Endodermal cell (in vitro differentiated cells): ENCODE data around the gene TPM3. TPM values are rescaled to one million over a fixed set of nuclear protein-coding genes. Genes with fewer than 3 reads are reported as not detected.

ENCODE experiments used
- DNase-seq: peaks from one replicate; pipeline ENCODE4 v3.0.0-alpha.2; 2017
- H3K27ac ChIP-seq: 2 replicates; pipeline ENCODE4 v1.5.1; 2013; ENCODE audit warnings: mild to moderate bottlenecking, low read depth, low read length, moderate library complexity
- H3K27me3 ChIP-seq: 2 replicates; pipeline ENCODE4 v1.6.1; 2013; ENCODE audit warnings: mild to moderate bottlenecking, low read length, moderate library complexity; ENCODE audit not compliant: insufficient read depth, control insufficient read depth, poor library complexity, severe bottlenecking
- H3K36me3 ChIP-seq: 2 replicates; pipeline ENCODE4 v1.7.0; 2013; ENCODE audit warnings: mild to moderate bottlenecking, low read length, moderate library complexity; ENCODE audit not compliant: control insufficient read depth, insufficient read depth
- H3K4me1 ChIP-seq: one replicate; pipeline ENCODE4 v1.7.0; 2013; ENCODE audit warnings: low read length; ENCODE audit not compliant: control insufficient read depth, insufficient read depth
- H3K4me3 ChIP-seq: 2 replicates; pipeline ENCODE4 v1.5.1; 2013; ENCODE audit warnings: mild to moderate bottlenecking, low read length, moderate library complexity
- H3K9ac ChIP-seq: 2 replicates; pipeline ENCODE4 v1.6.1; 2013; ENCODE audit warnings: mild to moderate bottlenecking, low read length, moderate library complexity; ENCODE audit not compliant: poor library complexity, severe bottlenecking; ENCODE audit errors: extremely low read depth
- H3K9me3 ChIP-seq: 2 replicates; pipeline ENCODE4 v1.6.1; 2013; ENCODE audit warnings: mild to moderate bottlenecking, low read length, moderate library complexity; ENCODE audit not compliant: control insufficient read depth
- H3K27ac Mint-ChIP-seq: 2 replicates; pipeline ENCODE4 v1.8.0; 2020; ENCODE audit warnings: mixed read lengths
- H3K27me3 Mint-ChIP-seq: 2 replicates; pipeline ENCODE4 v1.8.0; 2021; ENCODE audit warnings: mild to moderate bottlenecking, mixed read lengths; ENCODE audit not compliant: insufficient read depth
- H3K36me3 Mint-ChIP-seq: 2 replicates; pipeline ENCODE4 v1.8.0; 2020; ENCODE audit warnings: low read depth, mixed read lengths
- H3K4me1 Mint-ChIP-seq: 2 replicates; pipeline ENCODE4 v1.8.0; 2020; ENCODE audit warnings: mixed read lengths
- H3K4me3 Mint-ChIP-seq: 2 replicates; pipeline ENCODE4 v1.8.0; 2020; ENCODE audit warnings: mild to moderate bottlenecking, moderate library complexity, mixed read lengths
- H3K9me3 Mint-ChIP-seq: 2 replicates; pipeline ENCODE4 v1.8.0; 2020; ENCODE audit warnings: mild to moderate bottlenecking, mixed read lengths
- WGBS, 2 experiments: methylation state at CpG; one replicate each; pipeline versions ENCODE4 v1.1.5 to v1.1.7; 2013; ENCODE audit warnings: missing lambda C conversion rate in 2 of 2, mixed read lengths in 1 of 2; ENCODE audit not compliant: insufficient coverage in 1 of 2, insufficient read length in 1 of 2; 5-methylcytosine and 5-hydroxymethylcytosine counted together
- total RNA-seq, 2 donors: library from RNA; stranded (reverse); fragmentation: NEBNext Ultra II Directional in 1 of 2; extraction: Animal tissue kit (Norgen Biotek cat#: 25700) in 1 of 2; gene quantifications; 2 replicates in 1 of 2; 3 replicates in 1 of 2; pipeline ENCODE4 v1.2.1, GENCODE V29; 2021
- TF ChIP-seq, protein P1 (sequence below): fragments of 200-600 bp; sonication (generic); conservative IDR thresholded peaks from 2 replicates; pipeline ENCODE4 v1.5.0; 2021; ENCODE audit warnings: antibody characterized with exemption, mild to moderate bottlenecking

The TPM3 gene
- total RNA-seq, 2 donors from 2014 or later, result 597 to 679 TPM

DNA sequence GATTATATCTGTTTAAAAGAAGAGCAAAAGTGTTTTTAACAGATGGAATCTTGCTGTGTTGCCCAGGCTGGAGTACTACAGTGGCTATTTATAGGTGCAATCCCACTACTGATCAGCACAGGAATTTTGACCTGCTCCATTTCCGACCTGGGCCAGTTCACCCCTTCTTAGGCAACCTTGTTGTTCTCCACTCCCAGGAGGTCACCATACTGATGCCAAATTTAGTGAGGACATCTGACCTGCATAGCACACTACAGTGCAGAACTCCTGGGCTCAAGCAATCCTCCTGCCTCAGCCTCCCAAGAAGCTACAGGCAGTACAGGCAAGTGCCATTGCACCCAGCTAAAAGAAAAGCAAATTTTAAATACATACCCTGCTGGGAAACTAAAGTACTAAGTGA lies 25.7 kb downstream of the TPM3 start:
- no peak overlapping the region for H3K4me3 ChIP-seq
- no peaks in the 10 kb centered on the region for H3K4me1 ChIP-seq
- H3K9me3 ChIP-seq, result peaks cover 7% of the 10 kb centered on the region
- Mint-ChIP-seq H3K4me1 (peaks cover 2% of the 10 kb centered on the region), H3K36me3 (peaks cover 89% of the 10 kb centered on the region), H3K4me3 (no peak overlapping the region), H3K9me3 (no peaks in the 10 kb centered on the region), H3K27ac (no peak overlapping the region), H3K27me3 (no peaks in the 10 kb centered on the region)
- 98 to 100% methylated on average over 1 of the region's 1 CpG for WGBS, 2 experiments
- TF ChIP-seq, protein P1, sequence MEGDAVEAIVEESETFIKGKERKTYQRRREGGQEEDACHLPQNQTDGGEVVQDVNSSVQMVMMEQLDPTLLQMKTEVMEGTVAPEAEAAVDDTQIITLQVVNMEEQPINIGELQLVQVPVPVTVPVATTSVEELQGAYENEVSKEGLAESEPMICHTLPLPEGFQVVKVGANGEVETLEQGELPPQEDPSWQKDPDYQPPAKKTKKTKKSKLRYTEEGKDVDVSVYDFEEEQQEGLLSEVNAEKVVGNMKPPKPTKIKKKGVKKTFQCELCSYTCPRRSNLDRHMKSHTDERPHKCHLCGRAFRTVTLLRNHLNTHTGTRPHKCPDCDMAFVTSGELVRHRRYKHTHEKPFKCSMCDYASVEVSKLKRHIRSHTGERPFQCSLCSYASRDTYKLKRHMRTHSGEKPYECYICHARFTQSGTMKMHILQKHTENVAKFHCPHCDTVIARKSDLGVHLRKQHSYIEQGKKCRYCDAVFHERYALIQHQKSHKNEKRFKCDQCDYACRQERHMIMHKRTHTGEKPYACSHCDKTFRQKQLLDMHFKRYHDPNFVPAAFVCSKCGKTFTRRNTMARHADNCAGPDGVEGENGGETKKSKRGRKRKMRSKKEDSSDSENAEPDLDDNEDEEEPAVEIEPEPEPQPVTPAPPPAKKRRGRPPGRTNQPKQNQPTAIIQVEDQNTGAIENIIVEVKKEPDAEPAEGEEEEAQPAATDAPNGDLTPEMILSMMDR, result no peak
- no peak for DNase-seq
- H3K27me3 ChIP-seq, result no peaks in the 10 kb centered on the region
- H3K9ac ChIP-seq, result no peak overlapping the region
- peaks cover 98% of the 10 kb centered on the region for H3K36me3 ChIP-seq
- H3K27ac ChIP-seq, result no peak overlapping the region

DNA sequence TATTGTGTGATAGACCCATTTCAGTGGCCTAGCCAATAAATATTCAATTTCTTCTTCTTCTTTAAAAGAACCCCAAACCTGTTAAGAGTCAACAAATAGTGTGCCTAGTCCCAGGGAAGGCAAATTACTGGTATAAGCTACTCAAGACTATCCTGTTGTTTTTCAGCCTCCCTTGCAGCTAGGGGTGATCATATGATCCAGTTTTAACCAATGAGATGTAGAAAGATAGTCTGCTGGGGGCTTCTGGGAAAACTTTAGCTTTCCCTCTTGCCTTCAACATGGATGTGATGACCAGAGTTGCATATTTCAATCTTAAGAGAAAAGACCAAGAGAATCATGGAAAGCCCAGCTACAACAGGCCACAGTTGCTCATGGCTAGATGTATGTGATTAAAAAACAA lies 32.3 kb downstream of the TPM3 start:
- H3K4me1 ChIP-seq, result peaks cover 5% of the 10 kb centered on the region
- TF ChIP-seq, protein P1, result no peak
- no peak overlapping the region for H3K27ac ChIP-seq
- H3K4me3 ChIP-seq, result no peak overlapping the region
- no peak for DNase-seq
- H3K4me1 Mint-ChIP-seq, result peaks cover 28% of the 10 kb centered on the region
- no peaks in the 10 kb centered on the region for H3K27me3 Mint-ChIP-seq
- H3K9me3 Mint-ChIP-seq, result peaks cover 7% of the 10 kb centered on the region
- peaks cover 96% of the 10 kb centered on the region for H3K36me3 ChIP-seq
- no peak overlapping the region for H3K9ac ChIP-seq
- no peak overlapping the region for H3K4me3 Mint-ChIP-seq
- peaks cover 21% of the 10 kb centered on the region for H3K9me3 ChIP-seq
- no peaks in the 10 kb centered on the region for H3K27me3 ChIP-seq
- H3K27ac Mint-ChIP-seq, result no peak overlapping the region
- H3K36me3 Mint-ChIP-seq, result peaks cover 93% of the 10 kb centered on the region

DNA sequence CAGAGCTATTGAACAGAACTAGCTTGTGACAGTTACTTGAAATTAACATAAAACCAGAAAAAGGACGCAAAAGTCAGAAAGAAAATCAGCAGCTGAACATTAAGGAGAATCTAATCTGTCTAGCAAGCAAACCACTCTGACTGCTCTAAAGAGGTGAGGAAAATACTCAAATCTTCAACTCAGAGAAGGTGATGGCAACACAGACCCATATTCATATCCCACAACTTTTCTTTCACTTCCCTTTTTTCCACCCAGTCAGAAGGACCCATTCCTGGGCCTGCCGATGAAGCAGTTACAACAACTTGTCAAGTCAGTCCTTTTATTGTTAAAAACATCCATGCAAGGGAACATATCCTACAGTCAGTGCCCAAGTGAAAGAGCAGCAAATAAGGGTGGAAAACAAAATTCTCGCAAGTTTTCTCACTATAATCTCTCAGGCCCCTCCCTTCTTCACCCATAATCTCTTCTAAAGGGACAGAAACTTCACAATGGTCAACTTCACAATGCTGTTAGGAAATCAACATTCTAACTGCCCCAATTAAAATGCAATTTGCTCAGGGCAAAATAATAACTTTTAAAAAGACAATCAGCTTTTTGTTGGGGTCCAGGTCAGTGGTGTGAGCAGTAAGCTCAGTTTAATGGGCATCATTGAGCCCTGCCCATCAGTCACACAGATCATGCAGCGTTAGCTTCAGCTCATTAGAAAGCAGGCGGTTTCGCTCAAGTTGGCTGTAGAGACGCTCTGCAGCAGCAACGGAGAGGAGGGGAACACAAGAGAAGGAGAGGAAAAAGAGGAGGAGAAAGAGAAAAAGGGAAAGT lies 33.4 kb downstream of the TPM3 start:
- TF ChIP-seq, protein P1, result no peak
- Mint-ChIP-seq H3K27ac (peak overlapping the region; percentile 46), H3K27me3 (no peaks in the 10 kb centered on the region), H3K9me3 (peaks cover 7% of the 10 kb centered on the region), H3K36me3 (peaks cover 85% of the 10 kb centered on the region), H3K4me1 (peaks cover 26% of the 10 kb centered on the region), H3K4me3 (no peak overlapping the region)
- peaks cover 21% of the 10 kb centered on the region for H3K9me3 ChIP-seq
- no peak overlapping the region for H3K4me3 ChIP-seq
- H3K4me1 ChIP-seq, result peaks cover 5% of the 10 kb centered on the region
- WGBS, 2 experiments, result 93 to 99% methylated on average over 8 of the region's 8 CpGs
- peaks cover 88% of the 10 kb centered on the region for H3K36me3 ChIP-seq
- H3K27ac ChIP-seq, result peak overlapping the region; percentile 4
- H3K27me3 ChIP-seq, result no peaks in the 10 kb centered on the region
- H3K9ac ChIP-seq, result no peak overlapping the region
- DNase-seq, result no peak
